ENCODE data around the gene NBR1.
"Not testable (repeated sequence)": the region's sequence is repeated elsewhere in the genome, so short reads cannot be mapped to it uniquely, and the experiment has no call there.

The NBR1 gene

GRCh38 chr17:43246456-43246855 is 75.4 kb downstream of the NBR1 start:
- DNase-seq (ENCODE audit: low spot score) = not testable (repeated sequence)

Data from CD4-positive, alpha-beta T cell treated with Interleukin-6 at 100 ng/mL for 8 hours (primary cell).